D721Med (cell line): ENCODE results near the gene DIP2C.
"Not testable (repeated sequence)": the region's sequence is repeated elsewhere in the genome, so short reads cannot be mapped to it uniquely, and the experiment has no call there.

Experiments used
- DNase-seq: peaks from one replicate; pipeline ENCODE4 v3.0.0; 2011; ENCODE audit warnings: low spot score; ENCODE audit not compliant: insufficient read length
- FAIRE-seq: peaks from 2 replicates; lab custom pipeline; 2011; peaks lifted over from hg19 to GRCh38; lab: Jason Lieb, UNC
- TF ChIP-seq, protein P1 (sequence below): IDR thresholded peaks from 2 replicates; pipeline ENCODE4 v1.5.1; 2012; ENCODE audit warnings: mild to moderate bottlenecking, control low read depth; ENCODE audit not compliant: insufficient read depth; ENCODE audit errors: missing control alignments

The DIP2C gene

GRCh38 chr10:269440-270074, 419.9 kb downstream of the DIP2C start:
- TF ChIP-seq, protein P1, sequence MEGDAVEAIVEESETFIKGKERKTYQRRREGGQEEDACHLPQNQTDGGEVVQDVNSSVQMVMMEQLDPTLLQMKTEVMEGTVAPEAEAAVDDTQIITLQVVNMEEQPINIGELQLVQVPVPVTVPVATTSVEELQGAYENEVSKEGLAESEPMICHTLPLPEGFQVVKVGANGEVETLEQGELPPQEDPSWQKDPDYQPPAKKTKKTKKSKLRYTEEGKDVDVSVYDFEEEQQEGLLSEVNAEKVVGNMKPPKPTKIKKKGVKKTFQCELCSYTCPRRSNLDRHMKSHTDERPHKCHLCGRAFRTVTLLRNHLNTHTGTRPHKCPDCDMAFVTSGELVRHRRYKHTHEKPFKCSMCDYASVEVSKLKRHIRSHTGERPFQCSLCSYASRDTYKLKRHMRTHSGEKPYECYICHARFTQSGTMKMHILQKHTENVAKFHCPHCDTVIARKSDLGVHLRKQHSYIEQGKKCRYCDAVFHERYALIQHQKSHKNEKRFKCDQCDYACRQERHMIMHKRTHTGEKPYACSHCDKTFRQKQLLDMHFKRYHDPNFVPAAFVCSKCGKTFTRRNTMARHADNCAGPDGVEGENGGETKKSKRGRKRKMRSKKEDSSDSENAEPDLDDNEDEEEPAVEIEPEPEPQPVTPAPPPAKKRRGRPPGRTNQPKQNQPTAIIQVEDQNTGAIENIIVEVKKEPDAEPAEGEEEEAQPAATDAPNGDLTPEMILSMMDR, result no peak
- FAIRE-seq, result no peak
- no peak for DNase-seq

- no peak for FAIRE-seq
- no peak for DNase-seq
Observed at GRCh38 chr10:267705-268104, 421.8 kb downstream of the DIP2C start.

GRCh38 chr10:266974-267425, 422.5 kb downstream of the DIP2C start:
- no peak for FAIRE-seq
- TF ChIP-seq, protein P1, result no peak
- no peak for DNase-seq

More at GRCh38 chr10:267705-268104, 421.8 kb downstream of the DIP2C start:
- TF ChIP-seq, protein P1, result no peak

DNA sequence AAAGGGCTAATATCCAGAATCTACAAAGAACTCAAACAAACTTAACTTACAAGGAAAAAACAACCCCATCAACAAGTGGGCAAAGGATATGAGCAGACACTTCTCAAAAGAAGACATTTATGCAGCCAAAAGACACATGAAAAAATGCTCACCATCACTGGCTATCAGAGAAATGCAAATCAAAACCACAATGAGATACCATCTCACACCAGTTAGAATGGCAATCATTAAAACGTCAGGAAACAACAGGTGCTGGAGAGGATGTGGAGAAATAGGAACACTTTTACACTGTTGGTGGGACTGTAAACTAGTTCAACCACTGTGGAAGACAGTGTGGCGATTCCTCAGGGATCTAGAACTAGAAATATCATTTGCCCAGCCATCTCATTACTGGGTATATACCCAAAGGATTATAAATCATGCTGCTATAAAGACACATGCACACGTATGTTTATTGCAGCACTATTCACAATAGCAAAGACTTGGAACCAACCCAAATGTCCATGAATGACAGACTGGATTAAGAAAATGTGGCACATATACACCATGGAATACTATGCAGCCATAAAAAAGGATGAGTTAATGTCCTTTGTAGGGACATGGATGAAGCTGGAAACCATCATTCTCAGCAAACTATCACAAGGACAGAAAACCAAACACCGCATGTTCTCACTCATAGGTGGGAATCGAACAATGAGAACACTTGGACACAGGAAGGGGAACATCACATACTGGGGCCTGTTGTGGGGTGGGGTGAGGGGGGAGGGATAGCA, 423.5 kb downstream of the DIP2C start:
- not testable (repeated sequence) for FAIRE-seq, DNase-seq

- not testable (repeated sequence) for FAIRE-seq, DNase-seq
Observed at GRCh38 chr10:265074-265440, 424.4 kb downstream of the DIP2C start.

DNA sequence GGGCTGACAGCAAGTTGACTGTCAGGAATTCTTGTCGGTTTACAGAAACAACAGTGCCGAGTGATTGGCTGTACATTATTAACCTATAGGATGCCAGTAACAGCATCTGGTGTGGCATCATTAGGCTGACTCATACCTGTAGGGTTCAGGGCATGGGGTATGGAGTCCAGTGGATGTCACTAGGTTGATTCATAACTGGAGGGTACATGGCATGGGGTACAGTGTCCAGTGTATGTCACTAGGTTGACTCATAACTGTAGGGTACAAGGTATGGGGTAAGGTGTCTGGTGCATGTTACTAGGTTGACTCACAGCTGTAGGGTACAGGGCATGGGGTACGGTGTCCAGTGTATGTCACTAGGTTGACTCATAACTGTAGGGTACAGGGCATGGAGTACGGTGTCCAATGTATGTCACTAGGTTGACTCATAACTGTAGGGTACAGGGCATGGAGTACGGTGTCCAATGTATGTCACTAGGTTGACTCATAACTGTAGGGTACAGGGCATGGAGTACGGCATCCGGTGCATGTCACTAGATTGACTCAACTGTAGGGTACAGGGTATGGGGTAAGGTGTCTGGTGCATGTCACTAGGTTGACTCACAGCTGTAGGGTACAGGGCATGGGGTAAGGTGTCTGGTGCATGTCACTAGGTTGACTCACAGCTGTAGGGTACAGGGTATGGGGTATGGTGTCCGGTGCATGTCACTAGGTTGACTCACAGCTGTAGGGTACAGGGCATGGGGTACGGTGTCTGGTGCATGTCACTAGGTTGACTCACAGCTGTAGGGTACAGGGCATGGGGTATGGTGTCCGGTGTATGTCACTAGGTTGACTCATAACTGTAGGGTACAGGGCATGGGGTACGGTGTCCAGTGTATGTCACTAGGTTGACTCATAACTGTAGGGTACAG, 425.1 kb downstream of the DIP2C start:
- FAIRE-seq, DNase-seq: not testable (repeated sequence)

GRCh38 chr10:260819-261429, 428.5 kb downstream of the DIP2C start:
- no peak for FAIRE-seq
- DNase-seq, result no peak
- TF ChIP-seq, protein P1, result no peak

DNA sequence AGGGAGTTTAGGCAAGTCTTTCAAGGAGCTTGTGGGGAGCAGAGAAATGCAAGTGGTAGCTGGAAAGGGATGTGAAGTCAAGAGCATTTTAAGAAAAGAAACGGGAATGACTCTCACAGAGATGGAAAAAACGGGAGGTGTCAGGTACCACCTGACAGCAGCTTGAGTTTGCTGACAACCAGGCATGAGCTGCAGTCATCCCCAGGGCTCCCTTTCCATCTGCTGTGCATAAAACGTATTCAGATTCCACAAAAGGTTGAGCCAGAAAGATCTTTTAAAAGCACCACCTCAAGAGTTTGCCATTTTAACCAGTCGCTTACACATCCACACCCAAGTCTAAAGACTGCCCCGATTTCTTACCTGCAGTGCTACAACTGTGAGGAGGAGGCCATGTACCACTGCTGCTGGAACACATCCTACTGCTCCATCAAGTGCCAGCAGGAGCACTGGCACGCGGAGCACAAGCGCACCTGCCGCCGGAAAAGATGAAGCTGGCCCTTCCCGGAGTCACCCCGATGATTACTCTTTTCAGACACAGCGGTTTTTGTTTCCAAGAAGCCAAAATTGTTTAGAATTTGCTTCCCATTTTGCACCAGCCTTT, 437.4 kb downstream of the DIP2C start:
- TF ChIP-seq, protein P1, result no peak
- DNase-seq (no peak), FAIRE-seq (no peak)
